Stimulated activated CD8-positive, alpha-beta memory T cell treated with anti-CD3 and anti-CD28 coated beads, Interleukin-4, amount 100 ng/mL, for 24 hours (primary cell): ENCODE results near the gene OR6M1.

Experiments
- DNase-seq: peaks from one replicate; pipeline ENCODE4 v3.0.0-alpha.2; 2020; ENCODE audit warnings: low read depth

Gene OR6M1, protein sequence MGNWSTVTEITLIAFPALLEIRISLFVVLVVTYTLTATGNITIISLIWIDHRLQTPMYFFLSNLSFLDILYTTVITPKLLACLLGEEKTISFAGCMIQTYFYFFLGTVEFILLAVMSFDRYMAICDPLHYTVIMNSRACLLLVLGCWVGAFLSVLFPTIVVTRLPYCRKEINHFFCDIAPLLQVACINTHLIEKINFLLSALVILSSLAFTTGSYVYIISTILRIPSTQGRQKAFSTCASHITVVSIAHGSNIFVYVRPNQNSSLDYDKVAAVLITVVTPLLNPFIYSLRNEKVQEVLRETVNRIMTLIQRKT

DNA sequence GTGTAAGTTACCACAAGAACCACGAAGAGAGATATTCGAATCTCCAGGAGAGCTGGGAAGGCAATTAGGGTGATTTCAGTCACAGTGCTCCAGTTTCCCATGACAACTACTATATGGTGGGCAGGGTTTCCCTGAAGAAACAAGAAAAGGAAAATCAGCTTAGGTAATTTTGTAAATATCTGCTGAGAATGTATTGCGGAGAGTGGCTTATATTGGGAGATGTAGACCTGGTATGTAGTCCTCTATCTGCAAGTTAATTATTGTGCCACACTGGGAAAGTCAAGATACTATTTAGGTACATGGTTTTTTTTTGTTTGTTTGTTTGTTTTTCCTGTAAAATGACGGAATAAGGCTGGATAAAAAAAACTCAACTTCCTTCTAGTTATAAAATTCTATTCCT lies at the start of gene OR6M1:
OR6M1 (minus strand) TSS at position 101 of the 400 bp plus-strand sequence; CDS start at position 101, 0 bp downstream.
- no peak for DNase-seq

DNA sequence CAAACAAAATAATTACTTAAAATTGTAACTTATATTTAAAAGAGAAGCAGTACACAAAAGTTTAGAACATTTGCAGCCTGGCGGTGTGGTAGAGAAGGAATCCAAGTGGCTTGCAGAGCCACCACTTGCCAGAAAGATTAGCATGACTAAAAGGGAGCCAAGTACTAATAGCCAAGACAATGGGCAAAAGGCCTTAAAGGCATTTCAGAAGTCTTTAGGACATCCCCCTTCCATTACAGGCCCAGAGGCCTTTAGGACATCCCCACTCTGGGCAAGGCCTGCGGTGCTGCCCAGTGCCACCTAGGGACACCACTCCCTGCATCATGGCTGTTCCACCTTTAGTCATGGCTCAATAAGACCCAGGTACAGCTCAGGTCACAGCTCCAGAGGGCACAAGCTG lies 46.9 kb upstream of the OR6M1 start:
- no peak for DNase-seq

DNA sequence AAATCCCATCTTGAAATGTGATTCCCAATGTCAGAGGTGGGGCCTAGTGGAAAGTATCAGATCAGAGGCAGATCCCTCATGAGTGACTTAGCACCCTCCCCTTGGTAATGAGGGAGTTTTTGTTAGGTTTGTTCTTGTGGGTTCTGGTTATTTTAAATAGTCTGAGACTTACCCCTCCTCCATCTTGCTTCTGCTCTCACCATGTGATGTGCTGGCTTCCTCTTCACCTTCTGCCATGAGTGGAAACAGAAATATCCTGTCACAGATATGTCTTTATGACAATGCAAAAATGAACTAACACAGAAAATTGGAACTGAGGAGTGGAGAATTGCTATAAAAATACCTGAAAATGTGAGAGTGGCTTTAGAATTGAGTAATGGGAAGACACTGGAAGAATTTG lies 46.2 kb upstream of the OR6M1 start:
- DNase-seq: no peak

DNA sequence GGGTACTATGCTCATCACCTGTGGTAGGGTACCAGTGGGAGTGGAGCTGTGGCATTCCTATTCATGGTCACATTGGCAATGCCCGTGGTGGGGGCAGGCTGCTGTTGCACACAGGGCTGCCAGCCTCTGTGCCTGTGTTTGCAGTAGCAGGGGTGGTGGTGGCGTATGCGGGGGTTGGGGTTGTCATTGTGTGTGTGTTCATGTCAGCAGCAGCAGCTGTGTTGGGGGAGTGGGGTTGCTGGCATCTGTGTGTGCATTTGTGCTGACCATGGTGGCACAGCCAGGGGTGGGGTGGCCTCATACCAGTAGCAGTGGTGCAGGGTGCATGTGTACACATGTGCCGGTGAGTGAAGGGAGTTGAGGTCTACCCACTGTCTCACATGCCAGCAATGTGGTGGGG lies 45.0 kb upstream of the OR6M1 start:
- DNase-seq: no peak

DNA sequence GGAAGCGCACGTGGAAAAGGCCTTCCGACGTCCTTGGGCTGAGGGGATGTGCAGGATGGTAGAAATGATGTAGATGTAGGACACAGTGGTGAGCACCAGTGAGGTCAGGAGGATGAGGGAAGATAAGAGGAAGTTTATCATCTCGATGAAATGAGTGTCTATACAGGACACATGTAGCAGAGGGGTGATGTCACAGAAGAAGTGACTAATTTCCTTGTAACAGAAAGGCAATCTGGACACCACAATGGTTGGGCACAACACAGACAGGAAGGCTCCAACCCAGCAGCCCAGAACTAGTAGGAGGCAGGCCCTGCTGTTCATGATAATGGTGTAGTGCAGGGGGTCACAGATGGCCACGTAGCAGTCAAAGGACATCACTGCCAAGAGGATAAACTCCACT lies 35.0 kb upstream of the OR6M1 start:
- no peak for DNase-seq

DNA sequence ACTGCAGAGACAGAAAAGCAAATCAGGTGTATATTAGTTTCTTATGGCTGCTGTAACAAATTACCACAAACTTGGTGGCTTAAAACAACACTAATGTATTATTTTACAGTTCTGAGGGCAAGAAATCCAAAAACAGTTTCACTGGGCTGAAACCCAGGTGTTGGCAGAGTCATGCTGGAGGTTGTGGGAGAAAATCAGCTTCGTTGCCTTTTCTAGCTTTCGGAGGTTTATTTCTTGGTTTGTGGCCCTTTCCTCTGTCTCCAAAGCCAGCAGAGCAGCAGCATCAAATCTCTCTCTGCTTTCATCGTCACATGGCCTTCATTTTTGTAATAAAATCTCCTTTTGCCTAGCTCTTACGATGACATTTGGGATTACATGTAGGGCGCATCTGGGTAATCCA lies 33.0 kb upstream of the OR6M1 start:
- no peak for DNase-seq

DNA sequence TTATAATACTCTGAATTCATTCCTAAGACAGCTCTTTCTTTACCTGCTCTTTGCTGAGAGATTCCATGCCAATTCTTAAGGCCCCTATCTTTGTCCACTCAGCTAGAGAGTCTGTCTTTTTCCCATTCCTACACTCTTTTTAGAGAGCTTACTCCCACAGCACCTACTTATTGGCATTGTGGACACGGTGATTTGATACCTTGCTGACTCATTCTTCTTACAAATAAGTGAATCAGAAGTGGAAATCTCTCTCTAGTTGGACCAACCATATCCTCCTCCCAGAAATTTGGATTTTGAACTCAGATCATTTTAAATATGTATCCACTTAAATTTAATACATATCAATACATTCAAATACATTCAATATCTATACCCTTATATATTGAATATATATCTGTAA lies 32.5 kb upstream of the OR6M1 start:
- DNase-seq: no peak

DNA sequence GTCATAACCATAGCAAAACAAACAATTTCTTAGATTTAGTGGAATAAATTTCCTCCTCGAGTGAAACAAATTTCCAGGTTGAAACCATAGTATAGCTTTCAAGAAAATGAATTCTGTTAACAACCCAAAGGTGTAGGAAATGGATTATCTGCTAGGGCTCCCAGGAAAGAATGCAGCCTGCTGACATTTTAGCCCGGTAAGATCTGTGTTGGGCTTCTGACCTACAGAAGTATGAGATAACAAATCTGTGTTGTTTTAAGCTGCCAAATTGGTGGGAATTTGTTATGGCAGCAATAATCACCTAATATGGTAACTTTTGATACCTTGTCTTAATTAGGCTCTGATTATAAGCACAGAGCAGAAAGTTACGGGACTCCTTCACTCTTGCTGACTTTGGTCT lies 32.0 kb upstream of the OR6M1 start:
- DNase-seq: no peak

DNA sequence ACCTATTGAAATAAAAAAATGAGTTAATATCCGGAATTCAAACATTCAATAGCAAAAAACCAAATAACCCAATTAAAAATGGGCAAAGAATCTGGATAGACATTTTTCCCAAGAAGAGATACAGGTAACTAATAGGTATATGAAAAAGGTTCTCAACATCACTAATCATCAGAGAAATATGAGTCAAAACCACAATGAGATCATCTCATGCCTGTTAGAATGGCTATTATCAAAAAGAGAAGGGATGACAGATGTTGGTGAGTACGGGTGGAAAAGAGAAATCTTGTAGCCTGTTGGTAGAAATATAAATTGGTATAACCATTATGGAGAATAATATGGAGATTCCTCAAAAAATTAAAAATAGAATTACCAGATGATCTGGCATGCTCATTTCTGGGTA lies 26.9 kb upstream of the OR6M1 start:
- no peak for DNase-seq

DNA sequence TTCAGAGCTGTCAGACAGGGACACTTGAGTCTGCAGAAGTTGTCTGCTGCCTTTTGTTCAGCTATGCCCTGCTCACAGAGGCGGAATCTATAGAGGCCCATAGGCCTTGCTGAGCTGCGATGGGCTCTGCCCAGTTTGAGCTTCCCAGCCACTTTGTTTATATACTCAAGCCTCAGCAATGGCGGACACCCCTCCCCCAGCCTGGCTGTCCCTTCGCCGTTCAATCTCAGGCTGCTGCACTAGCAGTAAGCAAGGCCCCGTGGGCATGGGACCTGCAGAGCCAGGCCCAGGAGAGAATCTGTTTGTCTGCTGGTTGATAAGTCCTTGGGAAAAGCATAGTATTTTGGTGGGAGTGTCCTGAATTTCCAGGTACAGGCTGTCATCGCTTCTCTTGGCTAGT lies 23.6 kb upstream of the OR6M1 start:
- DNase-seq: no peak

DNA sequence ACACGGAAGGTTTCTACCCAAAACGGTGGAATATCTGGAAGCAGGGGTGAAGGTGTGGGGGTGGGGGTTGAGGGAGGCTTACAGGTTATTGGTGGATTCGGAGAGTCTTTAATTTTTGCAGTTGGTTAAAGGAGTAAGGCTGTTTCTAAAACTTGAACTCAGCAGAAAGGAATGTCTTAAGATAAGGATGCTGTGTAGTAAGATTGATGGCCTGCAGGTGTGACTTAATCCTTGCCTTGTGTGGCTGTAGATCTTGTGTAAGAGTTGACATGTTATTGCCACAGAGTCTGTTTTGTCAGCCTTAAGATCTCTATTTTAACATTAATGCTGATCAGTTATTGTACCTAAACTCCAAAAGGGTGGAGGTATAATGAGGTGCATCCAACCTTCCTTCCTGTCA lies 16.4 kb upstream of the OR6M1 start:
- no peak for DNase-seq

DNA sequence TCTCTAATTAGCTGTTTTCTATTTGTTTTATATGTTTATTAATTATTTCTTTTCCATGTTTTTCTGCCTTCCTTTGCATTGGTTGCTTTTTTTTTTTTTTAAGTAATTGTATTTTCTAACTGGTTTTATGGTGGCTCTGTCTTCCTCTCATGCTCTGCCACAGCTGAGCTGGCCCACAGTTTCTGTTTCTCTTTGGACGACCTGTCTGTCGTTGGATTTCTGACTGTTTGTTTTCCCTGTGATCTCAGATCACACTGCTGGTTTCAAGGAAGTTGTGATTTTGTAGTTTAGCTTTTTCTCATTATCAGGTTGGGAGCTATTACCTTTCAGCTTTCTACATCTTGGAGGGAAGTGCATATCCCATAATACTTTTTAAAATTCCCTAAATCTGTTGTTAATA lies 15.9 kb upstream of the OR6M1 start:
- DNase-seq: no peak

DNA sequence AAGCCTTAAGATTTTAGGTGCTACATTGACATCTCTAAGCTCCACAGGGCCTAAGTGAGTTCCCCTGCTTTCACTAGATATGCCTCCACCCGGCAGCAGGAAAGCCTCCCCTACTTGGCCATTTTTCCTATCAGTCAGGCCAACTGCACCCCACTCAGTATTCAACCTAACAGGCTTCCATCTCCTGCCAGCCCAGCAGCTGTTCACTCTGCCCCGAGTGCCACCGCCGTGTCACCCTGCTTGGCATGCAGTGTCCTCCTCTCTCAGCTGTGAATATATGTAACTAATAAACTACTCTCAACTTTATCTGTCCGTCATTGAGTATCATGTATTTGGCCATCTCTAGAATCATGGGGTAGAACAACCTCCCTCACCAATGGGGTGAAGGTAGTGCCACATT lies 9.0 kb upstream of the OR6M1 start:
- DNase-seq: no peak

DNA sequence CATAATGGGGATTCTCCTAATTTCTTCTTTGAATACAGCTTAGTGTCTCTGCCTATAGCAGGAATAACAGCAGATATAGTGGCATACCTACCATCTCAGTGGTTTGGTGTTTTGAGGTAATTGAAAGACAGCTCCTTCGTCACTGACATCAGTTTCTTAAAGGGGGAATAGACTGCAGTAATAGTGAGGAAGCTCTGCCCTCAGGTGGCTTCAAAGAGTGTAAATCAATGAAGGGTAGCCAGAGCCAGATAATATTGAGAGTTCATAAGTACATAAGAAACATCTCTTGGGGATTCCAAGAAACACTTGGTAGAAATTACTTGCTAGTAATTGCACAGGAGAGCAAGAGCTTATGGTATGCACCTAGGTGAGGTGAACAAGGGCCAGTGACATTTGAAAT lies 4.4 kb downstream of the OR6M1 start:
- no peak for DNase-seq

DNA sequence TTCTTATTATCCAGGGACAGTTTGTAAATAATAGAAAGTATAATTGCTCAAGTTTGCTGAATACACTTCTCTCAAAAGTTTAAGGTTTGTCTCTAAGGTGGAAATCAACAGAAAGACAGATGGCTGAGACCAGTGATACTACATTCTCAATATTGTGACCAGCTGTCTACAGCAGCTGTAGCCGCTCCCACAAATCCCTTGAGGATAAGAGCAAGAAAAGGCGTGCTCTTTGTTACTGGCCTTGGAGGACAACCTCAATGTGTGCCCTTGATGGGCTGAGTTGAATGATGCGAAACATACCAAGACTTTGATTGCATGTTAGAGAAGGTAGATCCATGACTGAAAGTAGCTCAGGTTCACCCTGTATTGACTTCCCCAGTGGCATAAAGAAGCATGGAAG lies 6.1 kb downstream of the OR6M1 start:
- no peak for DNase-seq

DNA sequence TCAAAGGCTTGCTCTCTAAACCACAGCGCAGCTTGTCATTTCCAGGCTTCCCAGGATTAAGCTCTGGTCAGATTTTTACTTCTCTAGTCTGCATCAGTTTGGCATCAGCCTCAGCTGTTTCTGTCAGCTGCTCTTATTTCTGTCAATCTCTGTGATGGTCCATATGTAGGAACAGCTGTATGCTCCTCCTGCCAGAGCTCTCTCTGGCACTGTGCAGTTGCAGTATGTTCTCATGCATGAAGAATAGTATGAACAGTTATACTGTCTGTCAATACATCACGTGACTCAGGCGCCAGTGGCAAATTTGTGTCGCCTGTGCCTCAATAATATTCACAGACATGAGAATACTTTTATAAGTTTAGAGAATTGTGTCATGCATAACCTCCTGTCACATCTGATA lies 6.7 kb downstream of the OR6M1 start:
- DNase-seq: no peak

DNA sequence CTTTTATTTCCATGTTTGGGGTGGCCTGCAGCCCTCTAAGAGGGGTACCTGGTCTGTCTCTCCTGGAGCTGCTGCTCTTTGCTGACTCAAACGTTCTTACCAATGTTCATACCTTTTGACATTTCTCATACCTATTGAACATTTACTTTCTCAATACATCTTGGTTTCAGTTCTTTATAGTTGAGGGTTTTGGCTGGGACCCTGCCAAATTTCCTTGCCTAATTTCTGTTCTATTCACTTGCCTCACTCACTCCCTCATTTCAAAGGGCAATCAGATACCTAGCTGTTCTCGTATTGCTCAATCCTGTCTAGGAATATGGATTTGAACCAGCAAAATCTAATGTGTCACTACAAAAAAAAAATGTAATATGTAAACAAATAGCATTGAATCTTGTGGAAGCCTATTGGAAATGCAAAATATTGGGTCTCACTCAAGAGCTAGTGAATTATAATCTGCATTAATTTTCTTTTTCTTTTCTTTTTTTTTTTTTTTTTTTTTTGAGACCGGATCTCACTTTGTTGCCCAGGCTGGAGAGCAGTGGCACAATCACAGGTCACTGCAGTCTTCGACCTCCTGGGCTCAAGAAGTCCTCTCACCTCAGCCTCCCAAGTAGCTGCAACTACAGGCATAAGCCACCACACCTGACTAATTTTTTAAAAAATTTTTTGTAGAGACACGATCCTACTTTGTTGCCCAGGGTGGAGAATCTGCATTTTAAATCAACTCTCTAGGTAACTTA lies 7.5 kb downstream of the OR6M1 start:
- no peak for DNase-seq

DNA sequence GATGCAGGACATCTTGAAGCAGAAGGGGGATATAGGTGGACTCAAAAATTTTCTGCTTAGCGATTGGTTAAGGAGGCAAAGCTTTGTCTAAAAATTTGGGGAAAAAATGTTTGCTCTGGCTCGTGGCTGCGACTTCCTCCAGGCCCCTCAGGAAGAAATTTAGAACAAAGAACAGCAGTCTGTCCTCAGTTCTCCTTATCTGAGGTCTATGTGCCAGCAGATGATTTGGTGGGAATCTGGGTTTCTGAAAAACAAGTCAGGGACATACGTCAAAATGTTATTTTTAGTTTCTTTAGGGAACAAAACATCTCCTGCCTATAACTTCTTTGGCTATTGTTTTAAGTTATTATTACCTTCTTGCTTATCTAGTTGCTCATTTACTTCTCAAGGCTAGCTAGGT lies 8.1 kb downstream of the OR6M1 start:
- no peak for DNase-seq

DNA sequence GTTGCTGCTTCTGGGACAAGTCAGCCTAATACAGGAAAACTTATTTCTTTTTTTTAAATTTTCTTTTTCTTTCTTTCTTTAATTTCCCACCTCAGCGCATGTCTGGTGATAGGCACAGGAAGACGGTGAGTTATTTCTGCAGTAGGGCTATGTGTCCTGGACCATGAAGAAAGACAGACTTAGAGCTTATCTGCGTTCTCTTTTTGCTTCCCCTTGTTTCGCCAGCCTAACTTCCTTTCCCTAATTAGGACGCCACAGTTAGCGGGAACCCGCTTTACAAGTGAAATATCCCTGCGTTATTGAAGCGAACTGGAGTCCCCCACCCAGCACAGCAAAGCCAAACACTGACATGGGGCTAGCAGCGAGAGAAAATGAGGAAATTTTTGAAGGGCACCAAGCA lies 8.6 kb downstream of the OR6M1 start:
- no peak for DNase-seq

DNA sequence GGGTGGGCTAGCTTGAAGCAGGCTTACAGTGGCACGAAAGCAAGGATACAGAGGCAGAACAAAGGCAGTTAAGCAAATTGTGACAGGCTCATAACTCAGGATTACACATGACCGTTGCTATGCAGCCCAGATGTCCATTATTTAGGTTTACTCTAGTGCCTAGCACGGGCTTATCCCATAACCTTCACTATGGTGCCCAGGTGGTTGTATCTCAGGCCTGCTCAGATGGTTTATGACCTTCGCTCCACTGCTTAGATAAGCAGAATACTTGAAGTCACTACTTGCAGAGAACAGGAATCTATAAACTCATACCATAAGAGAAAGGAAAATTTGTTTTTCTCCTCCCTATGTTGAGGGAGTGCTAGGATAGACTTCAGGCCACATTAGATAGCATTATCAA lies 9.0 kb downstream of the OR6M1 start:
- DNase-seq: no peak

DNA sequence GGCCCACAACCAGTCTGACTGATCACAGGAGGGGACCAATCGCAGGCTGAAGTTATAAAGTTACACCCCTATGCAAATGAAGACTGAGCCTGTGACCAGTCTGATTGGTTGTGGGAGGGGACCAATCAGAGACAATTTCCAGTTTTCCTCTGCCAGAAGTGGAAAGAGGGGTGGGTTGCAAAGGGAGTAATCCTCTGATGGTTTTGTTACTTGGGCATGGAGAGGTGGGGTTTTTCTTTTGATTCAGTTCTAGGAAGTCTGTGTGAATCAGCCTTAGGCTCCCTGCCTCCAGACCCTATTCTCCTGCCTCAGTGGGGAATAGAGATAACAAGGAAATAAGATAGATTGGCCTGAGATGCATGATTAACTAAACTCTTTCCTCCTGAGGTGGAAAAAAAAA lies 9.9 kb downstream of the OR6M1 start:
- DNase-seq: no peak

DNA sequence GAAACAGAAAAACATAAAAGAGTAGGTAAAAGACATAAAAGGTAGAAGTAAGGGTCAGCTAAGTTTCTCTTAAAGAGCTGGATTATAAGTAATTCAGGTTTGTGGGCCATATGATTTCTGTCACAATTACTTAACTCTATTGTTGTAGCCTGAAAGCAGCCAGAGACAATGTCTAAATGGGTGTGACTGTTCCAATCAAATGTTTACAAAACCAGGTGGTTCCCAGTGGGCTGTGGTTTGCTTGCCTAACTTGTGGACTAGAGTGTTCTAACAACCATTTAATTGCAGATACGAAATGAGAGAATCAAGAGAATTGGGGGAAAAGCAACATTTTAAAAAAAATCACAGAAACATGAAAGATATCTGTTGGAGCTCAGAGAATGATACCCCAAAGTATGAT lies 22.6 kb downstream of the OR6M1 start:
- DNase-seq: no peak

DNA sequence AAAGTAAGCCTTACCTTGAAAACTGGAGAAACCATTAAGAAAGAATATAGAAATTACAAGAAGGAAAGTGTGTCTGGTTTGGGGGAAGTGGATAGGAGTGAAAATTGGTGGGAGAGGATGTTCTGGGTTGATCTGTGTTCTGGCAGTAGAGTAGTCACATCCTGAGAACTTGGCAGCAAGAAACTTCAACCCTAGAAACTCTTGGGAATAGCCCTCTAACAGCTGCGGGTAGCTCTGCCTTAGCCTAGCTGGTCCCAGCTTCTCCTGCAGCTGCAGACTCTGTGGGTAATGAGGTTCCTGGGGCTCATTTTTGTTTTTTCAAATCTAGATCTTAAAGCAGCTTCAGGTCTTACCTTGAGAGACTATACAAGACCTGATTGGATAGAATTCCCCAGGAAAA lies 27.6 kb downstream of the OR6M1 start:
- no peak for DNase-seq
